HG03521 (cell line): ENCODE results near the gene USP19.

Source experiments
- ATAC-seq: cut with Tn5 transposase; IDR thresholded peaks from one replicate; pipeline ENCODE4 v1.9.1; 2021; ENCODE audit warnings: mild to moderate bottlenecking, moderate library complexity; ENCODE audit not compliant: unreplicated experiment

USP19 gene

GRCh38 chr3:49134471-49135265, 14.0 kb upstream of the USP19 start:
- ATAC-seq: no peak

- no peak for ATAC-seq
These were observed 12.8 kb upstream of the USP19 start for GRCh38 chr3:49133226-49133951.

- ATAC-seq: no peak
These were observed 12.0 kb upstream of the USP19 start, which contains the start of gene LAMB2 for GRCh38 chr3:49132437-49133225. Gene LAMB2, minus strand, starts transcription at chr3:49133050. Its CDS starts 183 bp downstream, at chr3:49132867.

- no peak for ATAC-seq
These were observed 11.4 kb upstream of the USP19 start for GRCh38 chr3:49132073-49132436.

- no peak for ATAC-seq
These were observed 11.0 kb upstream of the USP19 start for GRCh38 chr3:49131576-49131975.

- ATAC-seq: no peak
These were observed 10.4 kb upstream of the USP19 start for GRCh38 chr3:49131040-49131439.

GRCh38 chr3:49124991-49125670, 4.5 kb upstream of the USP19 start:
- no peak for ATAC-seq

GRCh38 chr3:49124203-49124602, 3.6 kb upstream of the USP19 start:
- ATAC-seq: no peak

- no peak for ATAC-seq
These were observed 3.1 kb upstream of the USP19 start for GRCh38 chr3:49123687-49124086.

GRCh38 chr3:49122886-49123545, 2.4 kb upstream of the USP19 start:
- ATAC-seq: no peak

GRCh38 chr3:49122451-49122850, 1.8 kb upstream of the USP19 start:
- no peak for ATAC-seq

GRCh38 chr3:49122022-49122421, 1.4 kb upstream of the USP19 start:
- no peak for ATAC-seq

- no peak for ATAC-seq
These were observed 611 bp upstream of the USP19 start for GRCh38 chr3:49121132-49121736.

GRCh38 chr3:49120096-49120437, 556 bp downstream of the USP19 start:
- ATAC-seq: no peak

- no peak for ATAC-seq
These were observed 1.2 kb downstream of the USP19 start for GRCh38 chr3:49119439-49119838.

- no peak for ATAC-seq
These were observed 1.6 kb downstream of the USP19 start for GRCh38 chr3:49119036-49119435.

- ATAC-seq: no peak
These were observed 8.4 kb downstream of the USP19 start for GRCh38 chr3:49112262-49112661.

- no peak for ATAC-seq
These were observed 9.3 kb downstream of the USP19 start for GRCh38 chr3:49111347-49111746.

- ATAC-seq: no peak
These were observed 9.8 kb downstream of the USP19 start for GRCh38 chr3:49110780-49111179.

GRCh38 chr3:49108346-49108745, 12.3 kb downstream of the USP19 start:
- ATAC-seq: no peak
